Measurements from ENCODE around the gene UBXN7.
A peak's percentile ranks its signal among the peaks of the same experiment; 100 is the strongest.
"Not testable (repeated sequence)": the region's sequence is repeated elsewhere in the genome, so short reads cannot be mapped to it uniquely, and the experiment has no call there.

The UBXN7 gene

DNA sequence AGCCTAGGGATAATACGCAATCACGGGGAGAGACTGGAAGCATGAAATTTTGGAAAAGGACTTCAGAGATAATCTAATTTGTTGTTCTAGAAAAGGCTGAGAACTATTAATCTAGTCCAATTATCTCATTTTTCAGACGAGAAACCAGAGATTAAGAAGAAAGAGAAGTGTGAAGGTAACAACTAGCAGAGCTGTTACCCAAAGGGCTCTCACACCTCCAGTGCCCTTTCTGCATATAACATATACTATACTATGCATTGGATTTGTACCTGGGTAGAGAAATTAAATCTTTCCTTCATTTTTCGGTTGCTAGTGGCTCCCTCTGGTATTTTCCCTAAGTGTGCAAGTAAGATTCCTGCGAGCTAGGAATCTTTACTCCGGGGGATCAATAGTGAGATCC, 80.7 kb downstream of the UBXN7 start:
- no peak for DNase-seq

DNA sequence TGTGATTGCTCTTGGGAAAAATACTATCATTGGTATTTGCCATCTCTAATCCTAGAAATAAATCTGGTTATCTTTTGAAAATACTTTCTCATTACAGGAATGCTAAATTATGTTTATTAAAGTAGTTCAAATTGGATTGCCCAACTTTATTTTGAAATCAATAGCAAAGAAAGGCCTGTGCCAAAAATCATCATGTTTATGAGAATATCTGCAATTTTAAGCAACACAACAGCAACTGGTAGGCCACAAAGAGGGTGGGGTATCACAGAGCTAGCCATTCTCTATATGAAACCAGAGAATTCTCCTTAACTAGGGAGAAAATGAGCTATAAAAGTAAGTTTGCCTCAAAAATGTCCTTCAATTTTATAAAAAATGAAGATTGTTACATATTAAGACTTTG, 82.2 kb downstream of the UBXN7 start:
- DNase-seq = no peak

DNA sequence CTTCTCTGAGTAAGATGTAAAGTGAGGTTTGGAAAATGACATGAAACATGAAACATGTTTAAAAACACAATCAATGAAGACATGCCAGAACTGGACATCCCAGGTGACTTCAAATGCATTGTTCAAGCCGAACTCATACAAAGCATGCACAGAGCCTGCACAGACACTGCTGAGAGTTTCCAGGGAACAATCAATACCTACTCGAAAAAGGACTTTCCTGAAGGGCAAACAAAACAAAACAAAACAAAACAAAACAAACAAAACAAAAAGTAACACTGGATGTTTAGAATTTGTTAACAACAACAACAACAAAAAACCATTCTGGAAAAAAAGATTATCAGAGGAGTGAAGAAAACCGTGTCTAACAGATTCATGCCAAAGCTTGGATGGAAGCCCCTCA, 83.5 kb downstream of the UBXN7 start:
- no peak for DNase-seq

DNA sequence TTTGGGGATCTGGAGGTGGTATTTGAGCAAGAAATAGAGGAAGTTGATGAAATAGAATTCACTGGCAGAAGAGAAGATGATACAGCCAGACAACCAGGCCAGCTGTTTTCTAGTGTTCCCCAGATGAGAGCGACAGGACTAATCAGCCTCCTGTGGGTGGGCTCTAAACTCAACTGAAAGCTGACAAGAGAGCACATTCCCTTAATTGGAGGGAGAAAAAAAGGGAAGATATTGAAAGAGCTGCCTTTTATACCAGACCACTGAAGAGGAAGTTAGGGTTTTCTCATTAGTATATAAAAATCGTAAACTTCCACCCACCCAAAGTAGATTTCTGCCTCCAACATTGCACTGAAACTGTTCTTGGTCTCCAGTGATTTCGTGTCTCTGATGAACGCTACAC, 87.6 kb downstream of the UBXN7 start:
- DNase-seq = no peak

DNA sequence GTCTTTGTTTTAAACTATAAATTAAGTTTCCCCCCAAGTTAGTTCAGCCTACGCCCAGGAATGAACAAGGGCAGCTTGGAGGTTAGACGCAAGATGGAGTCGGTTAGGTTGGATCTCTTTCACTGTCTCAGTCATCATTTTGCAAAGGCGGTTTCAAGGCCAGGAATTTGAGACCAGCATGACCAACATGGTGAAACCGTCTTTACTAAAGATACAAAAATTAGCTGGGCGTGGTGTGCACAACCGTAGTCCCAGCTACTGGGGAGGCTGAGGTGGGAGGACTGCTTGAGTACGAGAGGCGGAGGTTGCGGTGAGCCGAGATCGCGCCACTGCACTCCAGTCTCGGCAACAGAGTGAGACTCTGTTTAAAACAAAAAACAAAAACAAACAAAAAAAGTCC, 88.3 kb downstream of the UBXN7 start:
- not testable (repeated sequence) for DNase-seq

DNA sequence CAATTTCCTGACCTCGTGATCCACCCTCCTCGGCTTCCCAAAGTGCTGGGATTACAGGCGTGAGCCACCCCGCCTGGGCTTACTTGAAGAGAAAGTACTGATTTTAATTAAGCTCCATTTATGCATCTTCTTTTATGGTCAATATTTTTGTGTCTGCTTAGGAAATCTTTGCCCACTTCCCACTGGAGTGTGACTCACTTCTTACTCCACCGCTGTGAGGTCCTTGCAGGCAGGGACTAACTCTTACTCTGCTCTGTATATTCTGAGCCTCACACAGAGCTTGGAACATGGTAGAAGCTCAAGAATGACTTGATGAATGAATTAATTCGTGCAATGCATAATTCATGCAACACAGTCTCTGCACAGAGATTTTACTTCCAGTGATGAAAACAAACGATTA, 91.1 kb downstream of the UBXN7 start:
- no peak for DNase-seq

DNA sequence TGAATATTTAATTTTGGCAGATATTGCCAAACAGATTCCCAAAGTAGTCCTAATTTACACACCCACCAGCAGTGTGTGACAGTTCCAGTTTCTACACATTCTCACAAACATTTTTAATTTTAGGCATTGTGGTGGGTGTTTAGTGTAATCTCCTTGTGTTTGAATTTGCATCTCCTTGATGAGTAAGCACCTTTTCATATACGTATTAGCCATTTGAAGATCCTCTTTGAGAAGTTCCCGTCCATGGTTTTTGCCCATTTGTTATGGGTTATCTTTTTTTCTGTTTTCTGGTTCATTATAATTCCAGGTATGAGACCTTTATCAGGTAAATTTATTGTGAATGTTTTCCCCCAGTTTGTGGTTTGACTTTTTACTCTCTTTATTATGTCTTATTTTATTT, 91.8 kb downstream of the UBXN7 start:
- DNase-seq = no peak

DNA sequence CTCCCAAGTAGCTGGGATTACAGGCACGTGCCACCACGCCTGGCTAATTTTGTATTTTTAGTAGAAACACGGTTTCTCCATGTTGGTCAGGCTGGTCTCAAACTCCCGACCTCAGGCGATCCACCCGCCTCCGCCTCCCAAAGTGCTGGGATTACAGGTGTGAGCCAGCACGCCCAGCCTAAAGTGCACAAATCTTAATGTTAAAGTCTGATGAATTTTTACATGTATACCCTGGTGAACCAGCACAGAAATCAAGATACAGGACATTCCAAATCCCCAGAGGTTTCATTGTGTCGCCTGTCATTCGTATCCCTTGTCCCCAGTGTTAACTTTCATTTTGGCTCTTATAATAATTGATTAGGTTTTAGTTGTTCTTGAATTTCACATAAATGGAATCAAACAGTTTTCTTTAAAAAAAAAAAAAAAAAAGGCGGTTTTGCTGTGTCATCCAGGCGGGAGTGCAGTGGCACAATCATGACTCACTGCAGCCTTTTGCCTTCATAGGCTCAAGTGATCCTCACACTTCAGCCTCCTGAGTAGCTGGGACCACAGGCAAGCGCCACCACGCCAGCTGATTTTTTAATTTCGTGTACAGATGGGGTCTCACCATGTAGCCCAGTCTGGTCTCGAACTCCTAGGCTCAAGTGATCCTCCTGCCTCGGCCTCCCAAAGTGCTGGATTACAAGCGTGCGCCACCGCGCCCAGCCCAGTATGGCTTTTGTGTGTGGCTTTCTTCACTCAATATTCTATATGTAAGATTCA, 92.6 kb downstream of the UBXN7 start:
- no peak for DNase-seq

DNA sequence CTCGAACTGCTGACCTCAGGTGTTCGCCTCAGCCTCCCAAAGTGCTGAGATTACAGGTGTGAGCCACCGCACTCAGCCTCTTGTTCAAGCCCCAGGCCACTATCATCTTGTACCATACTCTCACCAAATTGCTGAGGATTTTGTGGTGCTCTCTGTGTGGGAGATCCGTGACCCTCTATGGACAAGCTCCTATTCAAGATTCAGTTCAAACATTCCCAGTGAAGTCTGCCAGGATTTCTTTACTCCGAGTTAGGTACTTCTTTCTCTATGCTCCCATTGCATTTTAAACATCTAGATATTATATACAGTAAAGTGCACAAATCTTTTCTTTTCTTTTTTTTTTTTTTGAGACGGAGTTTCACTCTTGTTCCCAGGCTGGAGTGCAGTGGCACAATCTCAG, 93.2 kb downstream of the UBXN7 start:
- DNase-seq = no peak

DNA sequence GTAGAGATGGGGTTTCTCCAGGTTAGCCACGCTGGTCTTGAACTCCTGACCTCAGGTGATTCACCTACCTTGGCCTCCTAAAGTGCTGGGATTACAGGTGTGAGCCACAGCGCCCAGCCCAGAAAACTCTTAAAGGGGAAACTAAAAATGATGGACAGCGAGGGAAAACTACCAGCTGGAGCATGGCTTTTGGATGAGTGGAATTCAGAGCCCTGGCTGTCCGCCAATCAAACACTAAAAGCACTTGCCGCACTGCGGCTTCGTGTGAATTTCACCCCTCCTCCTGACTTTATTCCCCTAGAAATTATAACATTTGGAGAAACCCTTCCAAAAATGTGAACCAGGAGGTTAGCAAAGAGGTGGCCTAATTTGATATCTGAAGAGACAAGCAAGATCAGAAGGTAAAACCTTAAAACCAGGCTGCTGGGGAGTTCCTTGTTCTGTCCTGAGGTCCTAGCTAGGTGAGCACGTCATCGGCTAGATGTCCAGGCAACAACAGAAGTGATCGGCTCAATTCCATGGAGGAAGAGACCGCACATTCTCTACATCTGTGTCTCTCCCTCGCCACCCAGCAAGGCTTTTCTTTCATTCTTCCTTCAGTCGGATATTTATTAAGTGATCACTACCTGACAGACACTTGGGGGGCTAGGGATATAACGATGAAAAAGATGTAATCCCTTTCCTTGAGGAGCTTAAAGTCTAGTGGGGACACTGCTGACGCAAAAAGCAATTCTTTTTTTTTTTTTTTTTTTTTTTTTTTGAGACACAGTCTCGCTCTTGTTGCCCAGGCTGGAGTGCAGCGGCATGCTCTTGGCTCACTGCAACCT, 95.7 kb downstream of the UBXN7 start:
- no peak for DNase-seq

DNA sequence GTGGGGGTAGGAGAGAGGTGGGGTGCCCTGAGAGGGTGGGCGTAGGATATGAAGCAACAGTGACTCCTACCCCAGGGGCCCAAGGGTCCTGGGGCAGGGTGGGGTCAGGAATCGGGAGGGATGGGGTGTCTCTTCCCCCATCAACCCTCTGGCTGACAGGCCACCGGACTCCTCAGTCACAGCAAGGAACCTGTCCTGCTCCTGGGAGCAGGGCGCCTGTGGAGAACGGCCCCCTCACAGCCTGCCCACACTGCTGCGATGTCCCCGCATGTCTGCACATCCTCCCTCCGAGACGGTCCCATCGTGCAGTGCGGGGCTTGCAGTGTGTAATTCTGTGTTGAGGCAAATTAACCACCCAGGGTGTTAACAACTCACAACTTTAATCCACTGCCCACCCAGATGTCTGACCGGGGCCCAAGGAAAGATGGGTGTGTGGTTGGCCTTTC, 96.7 kb downstream of the UBXN7 start:
- no peak for DNase-seq

DNA sequence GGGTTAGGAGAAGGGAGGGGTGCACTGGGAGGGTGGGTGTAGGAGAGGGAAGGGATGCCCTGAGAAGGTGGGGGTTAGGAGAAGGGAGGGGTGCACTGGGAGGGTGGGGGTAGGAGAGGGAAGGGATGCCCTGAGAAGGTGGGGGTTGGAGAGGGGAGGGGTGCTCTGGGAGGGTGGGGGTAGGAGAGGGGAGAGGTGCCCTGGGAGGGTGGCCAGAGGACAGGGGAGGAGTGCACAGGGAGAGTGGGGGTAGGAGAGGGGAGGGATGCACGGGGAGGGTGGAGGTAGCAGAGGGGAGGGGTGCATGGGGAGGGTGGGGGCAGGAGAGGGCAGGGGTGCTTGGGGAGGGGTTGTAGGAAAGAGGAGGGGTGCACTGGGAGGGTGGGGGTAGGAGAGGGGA, 97.2 kb downstream of the UBXN7 start:
- DNase-seq = no peak

DNA sequence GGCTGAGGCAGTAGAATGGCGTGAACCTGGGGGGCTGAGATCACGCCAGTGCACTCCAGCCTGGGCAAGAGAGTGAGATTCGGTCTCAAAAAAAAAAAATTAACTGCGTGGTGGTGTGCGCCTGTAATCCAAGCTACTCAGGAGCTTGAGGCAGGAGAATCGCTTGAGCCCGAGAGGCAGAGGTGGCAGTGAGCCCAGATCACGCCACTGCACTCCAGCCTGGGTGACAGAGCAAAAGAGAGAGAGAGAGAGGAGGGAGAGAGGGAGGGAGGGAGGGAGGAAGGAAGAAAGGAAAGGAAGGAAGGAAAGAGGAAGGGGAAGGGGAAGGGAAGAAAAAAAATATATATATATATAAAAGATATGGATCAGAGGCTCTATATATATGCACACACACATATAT, 100.1 kb downstream of the UBXN7 start:
- no peak for DNase-seq

DNA sequence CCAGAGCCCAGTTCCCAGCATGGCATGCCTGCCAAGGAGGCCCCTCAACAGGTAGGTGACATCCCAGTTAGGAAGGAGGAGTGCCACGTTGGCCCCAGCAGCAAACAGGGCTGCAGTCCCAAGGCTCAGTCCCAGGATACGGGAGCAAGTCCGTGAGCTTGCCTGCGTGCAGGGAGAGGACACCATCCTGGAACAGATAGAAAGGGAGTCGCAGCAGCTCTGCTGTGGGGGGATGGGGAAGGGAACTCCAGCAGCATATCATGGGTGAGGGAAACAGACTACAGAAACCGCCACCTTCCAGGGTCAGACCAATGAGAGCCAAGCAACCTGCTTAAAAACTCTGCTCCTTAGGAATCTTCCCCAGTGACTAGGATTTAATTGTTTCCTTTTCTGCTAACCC, 104.8 kb downstream of the UBXN7 start:
- DNase-seq = no peak

DNA sequence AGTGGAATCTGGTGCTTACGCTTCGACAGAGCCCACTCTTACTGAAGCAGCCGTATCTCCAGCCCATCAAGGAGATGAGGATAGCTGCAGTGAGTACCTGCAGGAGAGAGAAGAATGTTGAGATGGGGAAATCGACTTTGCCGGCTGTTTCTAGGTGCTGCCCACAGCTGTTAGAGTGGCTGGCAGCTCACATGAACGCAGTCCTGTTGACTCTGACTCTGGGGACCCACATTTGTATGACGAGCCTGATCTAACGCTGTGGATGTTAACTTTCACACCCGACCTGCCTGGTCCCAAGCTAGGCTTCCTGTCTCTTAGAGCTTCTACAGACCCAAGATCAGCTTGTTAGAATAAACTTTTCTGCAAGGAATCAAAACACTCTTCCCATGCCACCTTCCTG, 105.3 kb downstream of the UBXN7 start:
- no peak for DNase-seq

DNA sequence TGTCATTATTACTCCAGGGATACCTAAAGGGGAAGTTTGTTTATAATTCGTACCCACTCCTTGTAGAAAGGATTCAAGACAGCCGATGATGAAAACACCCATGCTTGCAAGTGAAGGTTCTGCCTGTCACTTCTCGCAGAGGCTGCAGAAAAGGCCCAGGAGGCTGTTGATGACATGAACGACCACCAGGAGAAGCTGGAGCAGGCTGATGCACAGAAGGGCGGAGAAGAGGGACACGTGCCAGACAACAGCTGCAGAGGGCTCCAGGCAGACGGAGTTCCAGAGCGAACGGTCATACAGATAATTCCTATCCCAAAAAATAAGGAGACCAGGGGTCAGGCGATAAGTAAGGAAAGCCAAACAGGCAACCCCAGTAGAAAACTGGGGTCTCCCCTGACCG, 108.5 kb downstream of the UBXN7 start:
- DNase-seq = no peak

DNA sequence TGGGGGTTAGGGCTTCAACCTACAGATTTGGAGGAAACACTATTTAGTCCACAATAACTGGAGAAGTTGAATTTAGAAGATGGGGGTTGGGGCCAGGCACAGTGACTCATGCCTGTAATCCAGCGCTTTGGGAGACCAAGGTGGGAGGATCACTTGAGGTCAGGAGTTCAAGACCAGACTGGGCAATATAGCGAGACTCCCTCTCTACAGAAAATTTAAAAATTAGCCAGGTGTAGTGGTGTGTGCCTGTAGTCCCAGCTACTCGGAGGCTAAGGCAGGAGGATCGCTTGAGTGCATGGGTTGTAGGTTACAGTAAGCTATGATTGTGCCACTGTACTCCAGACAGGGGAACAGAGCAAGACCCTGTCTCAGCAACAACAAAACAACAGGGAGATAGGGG, 109.2 kb downstream of the UBXN7 start:
- no peak for DNase-seq

DNA sequence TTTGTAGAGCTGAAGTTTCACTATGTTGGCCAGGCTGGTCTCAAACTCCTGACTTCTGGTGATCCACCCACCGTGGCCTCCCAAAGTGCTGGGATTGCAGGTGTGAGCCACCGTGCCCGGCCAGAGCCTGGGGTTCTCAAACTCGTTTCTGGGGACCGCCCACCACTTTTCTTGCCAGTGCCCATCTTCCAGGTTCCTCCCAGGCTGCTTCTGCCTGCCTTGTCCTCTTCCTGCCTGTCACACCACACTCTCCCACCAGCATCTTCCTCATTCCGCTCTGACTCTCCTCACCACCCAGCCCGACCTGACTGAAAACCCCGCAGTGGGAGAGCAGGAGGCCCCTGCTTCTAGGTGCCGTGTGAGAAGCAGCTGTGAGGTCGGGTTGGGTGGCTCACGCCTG, 111.1 kb downstream of the UBXN7 start:
- DNase-seq = no peak

DNA sequence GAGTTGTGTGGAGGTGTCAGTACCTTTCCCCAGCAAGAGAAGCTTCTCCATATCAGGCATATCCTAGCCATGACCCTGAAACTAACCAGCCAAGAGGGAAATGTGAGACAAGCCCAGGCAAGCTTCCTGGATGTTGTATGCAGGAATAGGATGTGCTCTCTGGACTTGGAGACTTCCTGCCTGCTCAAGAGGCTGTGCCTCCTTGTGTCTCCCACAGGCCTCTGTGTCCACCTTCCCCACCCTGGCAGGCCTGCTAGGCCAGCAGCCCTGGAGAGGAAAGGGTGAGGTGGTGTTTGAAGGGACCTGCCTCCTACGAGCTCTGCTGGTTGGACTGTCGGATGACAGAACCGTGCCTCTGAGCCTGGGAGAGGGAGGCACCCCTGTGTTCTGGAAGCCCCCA, 112.1 kb downstream of the UBXN7 start:
- no peak for DNase-seq

DNA sequence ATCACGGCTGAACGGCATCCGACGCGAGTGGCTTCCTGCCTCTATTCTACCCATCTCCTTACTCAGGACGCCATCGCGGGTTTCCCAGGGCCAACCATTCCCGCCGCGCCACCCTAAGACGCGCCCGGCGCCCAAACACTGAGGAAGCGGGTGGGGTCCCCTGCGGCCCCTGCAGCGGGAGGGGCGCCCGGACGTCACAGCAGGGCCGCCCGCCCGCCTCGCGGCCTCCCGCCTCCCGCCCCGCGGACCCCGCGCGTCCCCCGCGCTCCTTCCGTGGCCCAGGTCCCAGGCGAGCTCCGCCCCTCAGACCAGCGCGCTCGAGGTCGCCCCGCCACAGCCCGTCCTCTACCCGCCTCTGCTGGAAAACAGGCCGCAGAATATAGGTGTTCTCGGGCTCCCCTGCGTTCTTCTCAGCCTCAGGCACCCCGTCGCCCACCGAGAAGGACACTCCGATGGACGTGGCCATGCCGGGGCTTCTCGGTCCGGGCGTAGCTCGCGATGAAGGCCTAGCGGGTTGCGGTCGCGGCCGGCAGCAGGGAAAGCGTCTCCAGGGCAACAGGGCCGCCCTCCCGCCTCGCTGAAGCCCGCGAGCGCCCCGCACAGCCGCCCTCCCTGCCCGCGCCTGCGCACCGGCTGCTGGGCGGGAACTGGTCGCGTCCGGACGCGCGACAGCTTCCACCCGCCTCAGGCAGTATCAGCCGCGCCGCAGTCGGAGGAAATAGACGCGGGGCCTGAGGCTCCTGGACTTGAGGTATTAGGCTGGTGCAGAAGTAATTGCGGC, 114.3 kb downstream of the UBXN7 start, which contains the start of gene DYNLT2B:
TSS of gene DYNLT2B (minus strand) at position 554 of the 781 bp plus-strand sequence. CDS start at position 466, 88 bp downstream.
- DNase-seq = peak; percentile 91

DNA sequence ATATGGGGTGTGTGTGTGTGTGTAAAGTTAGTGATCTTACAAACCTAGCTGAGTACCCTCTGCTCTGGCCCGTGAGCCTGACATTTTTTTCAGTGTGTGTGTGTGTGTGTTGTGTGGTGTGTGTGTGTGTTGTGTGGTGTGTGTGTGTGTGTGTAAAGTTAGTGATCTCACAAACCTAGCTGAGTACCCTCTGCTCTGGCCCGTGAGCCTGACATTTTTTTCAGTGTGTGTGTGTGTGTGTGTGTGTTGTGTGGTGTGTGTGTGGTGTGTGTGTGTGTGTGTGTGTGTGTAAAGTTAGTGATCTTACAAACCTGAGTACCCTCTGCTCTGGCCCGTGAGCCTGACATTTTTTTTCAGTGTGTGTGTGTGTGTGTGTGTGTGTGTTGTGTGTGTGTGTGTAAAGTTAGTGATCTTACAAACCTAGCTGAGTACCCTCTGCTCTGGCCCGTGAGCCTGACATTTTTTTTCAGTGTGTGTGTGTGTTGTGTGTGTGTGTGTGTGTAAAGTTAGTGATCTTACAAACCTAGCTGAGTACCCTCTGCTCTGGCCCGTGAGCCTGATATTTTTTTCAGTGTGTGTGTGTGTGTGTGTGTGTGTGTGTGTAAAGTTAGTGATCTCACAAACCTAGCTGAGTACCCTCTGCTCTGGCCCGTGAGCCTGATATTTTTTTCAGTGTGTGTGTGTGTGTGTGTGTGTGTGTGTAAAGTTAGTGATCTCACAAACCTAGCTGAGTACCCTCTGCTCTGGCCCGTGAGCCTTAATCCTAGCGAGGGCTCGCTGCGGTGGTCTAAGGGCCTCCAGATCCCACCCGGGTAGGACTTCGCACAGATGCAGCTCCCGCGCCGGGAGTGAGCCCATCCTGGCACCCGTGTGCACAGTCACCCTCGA, 115.2 kb downstream of the UBXN7 start:
- peak; percentile 12 for DNase-seq

DNA sequence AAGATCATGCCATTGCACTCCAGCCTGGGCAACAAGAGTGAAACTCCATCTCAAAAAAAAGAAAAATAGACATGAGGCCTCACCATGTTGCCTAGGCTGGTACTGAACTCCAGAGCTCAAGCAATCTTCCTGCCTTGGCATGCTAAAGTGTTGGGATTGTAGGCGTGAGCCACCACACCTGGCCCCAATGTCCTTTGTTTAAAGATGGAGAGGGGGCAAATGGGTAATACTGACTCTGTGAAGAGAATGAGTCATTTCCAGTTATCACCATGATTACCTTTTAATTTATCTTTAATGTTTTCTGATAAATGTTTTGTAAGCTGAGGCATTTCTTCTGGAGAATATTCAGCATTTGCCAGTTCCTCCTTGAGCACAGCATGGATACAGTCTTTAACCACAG, 116.4 kb downstream of the UBXN7 start:
- no peak for DNase-seq

All from CD4-positive, alpha-beta T cell treated with Interleukin-21 for 1 hour (primary cell).